Progenitor cell of endocrine pancreas (in vitro differentiated cells): Measurements from ENCODE around the gene KIF1A. TPM values are rescaled to one million over a fixed set of nuclear protein-coding genes. Genes with fewer than 3 reads are reported as not detected.

Experiments
- DNase-seq: peaks from one replicate; pipeline ENCODE4 v3.0.0; 2021; ENCODE audit warnings: low spot score; ENCODE audit not compliant: unreplicated experiment
- H3K27ac Mint-ChIP-seq: 2 replicates; pipeline ENCODE4 v1.8.0; 2021; ENCODE audit warnings: mild to moderate bottlenecking, moderate library complexity, mixed read lengths
- H3K27me3 Mint-ChIP-seq: 2 replicates; pipeline ENCODE4 v1.8.0; 2021; ENCODE audit warnings: mixed read lengths
- H3K36me3 Mint-ChIP-seq: 2 replicates; pipeline ENCODE4 v1.8.0; 2022; ENCODE audit warnings: mixed read lengths; ENCODE audit not compliant: insufficient read depth
- H3K4me1 Mint-ChIP-seq: 2 replicates; pipeline ENCODE4 v1.8.0; 2021; ENCODE audit warnings: low read depth, mixed read lengths
- H3K4me3 Mint-ChIP-seq: 2 replicates; pipeline ENCODE4 v1.8.0; 2021; ENCODE audit warnings: low read depth, mild to moderate bottlenecking, moderate library complexity, mixed read lengths
- H3K9me3 Mint-ChIP-seq: 2 replicates; pipeline ENCODE4 v1.8.0; 2021; ENCODE audit warnings: low read depth, mixed read lengths
- CTCF ChIP-seq: fragments of 200-600 bp; sonication (generic); IDR thresholded peaks from one replicate; pipeline ENCODE4 v1.5.0; 2021; ENCODE audit warnings: antibody characterized with exemption, mild to moderate bottlenecking; ENCODE audit not compliant: unreplicated experiment
- total RNA-seq: library from RNA; stranded (reverse); gene quantifications from 2 replicates; pipeline ENCODE4 v1.2.1, GENCODE V29; 2021

KIF1A gene
- total RNA-seq, 1 donor from 2014 or later: 132 TPM

- H3K4me1 Mint-ChIP-seq: peaks cover 6% of the 10 kb centered on the region
- H3K4me3 Mint-ChIP-seq: no peak overlapping the region
- DNase-seq: no peak
- TF ChIP-seq CTCF: no peak
- H3K27me3 Mint-ChIP-seq: peaks cover 88% of the 10 kb centered on the region
- peaks cover 3% of the 10 kb centered on the region for H3K9me3 Mint-ChIP-seq
- no peaks in the 10 kb centered on the region for H3K36me3 Mint-ChIP-seq
- H3K27ac Mint-ChIP-seq: no peak overlapping the region
Observed at GRCh38 chr2:240825476-240825875, 5.5 kb upstream of the KIF1A start.

DNA sequence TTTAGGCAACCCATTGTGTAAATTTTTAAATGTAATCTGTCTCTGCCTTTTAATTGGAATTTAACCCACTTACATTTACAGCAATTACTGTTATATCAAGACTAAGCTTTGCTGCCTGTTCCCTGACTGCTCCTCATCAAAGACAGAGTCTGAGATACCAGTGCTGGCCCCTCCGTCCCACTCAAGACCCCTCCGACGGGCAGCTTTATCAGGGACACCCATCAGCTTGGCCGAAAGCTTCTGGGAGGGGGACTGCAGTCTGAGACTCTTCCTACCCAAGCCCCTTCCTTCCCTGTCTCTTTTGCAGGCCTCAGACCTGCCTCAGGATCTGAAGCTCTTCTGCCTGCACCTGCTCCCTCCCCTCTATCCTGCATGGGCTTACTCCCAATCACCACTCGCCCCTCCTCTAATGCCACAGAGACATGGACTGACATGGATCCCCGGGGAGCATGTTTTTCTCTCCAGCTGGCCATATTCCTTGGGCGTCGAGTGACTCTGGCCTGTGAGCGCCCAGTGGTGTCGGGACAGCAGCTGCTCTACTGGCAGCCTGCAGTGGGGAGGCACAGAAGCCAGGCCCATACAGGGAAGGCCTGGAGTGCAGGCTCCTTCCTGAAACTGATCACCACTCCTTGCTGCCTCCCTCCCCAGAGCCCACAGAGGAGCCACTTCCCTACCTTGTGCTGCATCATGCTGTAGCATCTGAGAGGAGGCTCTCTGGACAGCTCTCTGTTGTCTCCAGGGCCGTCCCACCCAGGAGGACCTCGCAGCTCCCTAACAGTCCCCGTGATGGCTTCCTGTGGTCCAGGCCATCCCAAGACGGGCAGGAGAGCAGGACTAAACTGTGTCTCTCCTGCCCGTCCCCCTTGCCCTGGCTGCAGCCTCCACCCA is 3.7 kb upstream of the KIF1A start:
- Mint-ChIP-seq H3K4me1 (peaks cover 6% of the 10 kb centered on the region), H3K36me3 (no peaks in the 10 kb centered on the region), H3K9me3 (peaks cover 3% of the 10 kb centered on the region), H3K27me3 (peaks cover 72% of the 10 kb centered on the region), H3K4me3 (no peak overlapping the region), H3K27ac (no peak overlapping the region)
- DNase-seq: no peak
- TF ChIP-seq CTCF: no peak

DNA sequence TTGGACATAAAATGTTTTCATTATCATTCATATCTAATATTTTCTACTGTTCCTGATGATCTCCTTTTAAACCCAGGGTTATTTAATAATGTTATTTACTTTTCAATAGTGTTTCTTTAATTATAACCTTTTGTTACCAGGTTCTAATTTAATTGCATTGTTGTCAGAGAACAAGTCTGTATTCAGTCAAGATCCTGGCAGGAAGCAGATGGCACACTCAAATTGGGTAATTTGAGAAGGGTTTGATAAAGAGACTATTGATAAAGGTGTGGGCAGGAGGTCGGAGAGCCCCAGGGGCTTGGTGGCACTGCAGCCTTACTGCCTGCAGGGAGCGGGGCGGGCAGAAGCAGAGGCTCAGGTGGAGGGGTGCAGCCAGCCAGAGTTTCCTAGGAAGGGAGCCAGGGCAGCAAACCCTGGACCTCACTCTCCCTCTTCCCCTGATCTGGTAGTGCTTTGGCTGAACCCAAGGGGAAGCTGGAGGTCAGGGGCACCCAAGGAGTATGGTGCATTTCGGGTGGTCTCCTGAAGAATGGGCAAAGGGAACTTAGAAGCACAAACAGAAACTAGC is 2.3 kb upstream of the KIF1A start:
- Mint-ChIP-seq H3K4me1 (peaks cover 10% of the 10 kb centered on the region), H3K36me3 (no peaks in the 10 kb centered on the region), H3K27me3 (peaks cover 65% of the 10 kb centered on the region), H3K4me3 (no peak overlapping the region), H3K9me3 (peaks cover 3% of the 10 kb centered on the region), H3K27ac (no peak overlapping the region)
- no peak for DNase-seq
- TF ChIP-seq CTCF: no peak

DNA sequence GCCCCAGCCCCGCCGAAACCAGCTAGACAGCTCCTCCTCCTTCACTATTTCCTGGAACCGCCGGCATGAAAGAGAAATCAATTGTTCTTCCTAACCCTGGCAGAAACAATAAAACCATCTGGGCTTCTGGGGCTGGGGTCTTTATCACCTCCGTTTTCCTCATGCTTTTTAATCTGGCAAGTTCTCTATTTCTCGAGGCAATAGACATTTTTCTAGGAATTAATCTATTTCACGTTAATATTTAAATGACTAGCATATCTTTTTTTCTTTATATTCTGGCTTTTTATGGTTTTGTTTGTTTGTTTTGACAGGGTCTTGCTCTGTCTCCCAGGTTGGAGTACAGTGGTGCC is 1.4 kb upstream of the KIF1A start:
- Mint-ChIP-seq H3K4me1 (peaks cover 10% of the 10 kb centered on the region), H3K4me3 (peak overlapping the region; percentile 73), H3K27ac (peak overlapping the region; percentile 73), H3K27me3 (peaks cover 55% of the 10 kb centered on the region), H3K9me3 (peaks cover 2% of the 10 kb centered on the region), H3K36me3 (no peaks in the 10 kb centered on the region)
- no peak for DNase-seq
- TF ChIP-seq CTCF: no peak

GRCh38 chr2:240820607-240821428 is 799 bp upstream of the KIF1A start:
- Mint-ChIP-seq H3K27me3 (peaks cover 51% of the 10 kb centered on the region), H3K36me3 (no peaks in the 10 kb centered on the region), H3K4me3 (peak overlapping the region; percentile 73), H3K4me1 (peaks cover 10% of the 10 kb centered on the region), H3K27ac (peak overlapping the region; percentile 91), H3K9me3 (no peaks in the 10 kb centered on the region)
- peak; percentile 26 for TF ChIP-seq CTCF
- DNase-seq: peak; percentile 44
